Epithelial cell of esophagus (primary cell): ENCODE measurements around the gene FGF11.

Experiments
- DNase-seq: peaks from one replicate; pipeline ENCODE4 v3.0.0; 2010; ENCODE audit warnings: low read depth
- H3K4me3 ChIP-seq: 2 replicates; pipeline ENCODE4 v1.5.1; 2011; ENCODE audit warnings: mild to moderate bottlenecking, low read length, control low read depth
- TF ChIP-seq, protein P1 (sequence below): IDR thresholded peaks from 2 replicates; pipeline ENCODE4 v1.5.1; 2011; ENCODE audit warnings: low read depth, mild to moderate bottlenecking, low read length, control low read depth, inconsistent platforms; ENCODE audit not compliant: insufficient read depth; ENCODE audit errors: missing control alignments

The FGF11 gene

DNA sequence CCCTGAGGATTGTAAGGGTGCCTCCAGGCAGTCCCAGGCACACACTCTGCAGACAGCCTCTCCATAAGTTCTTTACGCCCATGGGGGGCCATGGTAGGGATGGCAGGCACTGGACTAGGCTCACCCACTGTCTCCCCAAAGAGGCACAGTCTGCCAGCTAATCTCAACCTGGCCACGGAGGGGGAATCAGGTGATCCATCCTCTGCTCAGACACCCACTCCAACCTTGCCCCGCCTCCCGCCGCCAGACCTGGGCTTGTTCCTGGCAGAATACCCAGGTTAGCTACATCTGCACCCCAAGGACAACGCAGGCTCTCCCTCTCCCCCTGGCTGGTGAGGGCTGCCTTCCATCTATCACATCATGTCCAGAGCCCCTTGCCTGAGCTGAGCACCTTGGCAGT, 30.4 kb upstream of the FGF11 start:
- DNase-seq: no peak
- H3K4me3 ChIP-seq: no peak overlapping the region
- TF ChIP-seq, protein P1, sequence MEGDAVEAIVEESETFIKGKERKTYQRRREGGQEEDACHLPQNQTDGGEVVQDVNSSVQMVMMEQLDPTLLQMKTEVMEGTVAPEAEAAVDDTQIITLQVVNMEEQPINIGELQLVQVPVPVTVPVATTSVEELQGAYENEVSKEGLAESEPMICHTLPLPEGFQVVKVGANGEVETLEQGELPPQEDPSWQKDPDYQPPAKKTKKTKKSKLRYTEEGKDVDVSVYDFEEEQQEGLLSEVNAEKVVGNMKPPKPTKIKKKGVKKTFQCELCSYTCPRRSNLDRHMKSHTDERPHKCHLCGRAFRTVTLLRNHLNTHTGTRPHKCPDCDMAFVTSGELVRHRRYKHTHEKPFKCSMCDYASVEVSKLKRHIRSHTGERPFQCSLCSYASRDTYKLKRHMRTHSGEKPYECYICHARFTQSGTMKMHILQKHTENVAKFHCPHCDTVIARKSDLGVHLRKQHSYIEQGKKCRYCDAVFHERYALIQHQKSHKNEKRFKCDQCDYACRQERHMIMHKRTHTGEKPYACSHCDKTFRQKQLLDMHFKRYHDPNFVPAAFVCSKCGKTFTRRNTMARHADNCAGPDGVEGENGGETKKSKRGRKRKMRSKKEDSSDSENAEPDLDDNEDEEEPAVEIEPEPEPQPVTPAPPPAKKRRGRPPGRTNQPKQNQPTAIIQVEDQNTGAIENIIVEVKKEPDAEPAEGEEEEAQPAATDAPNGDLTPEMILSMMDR: no peak

DNA sequence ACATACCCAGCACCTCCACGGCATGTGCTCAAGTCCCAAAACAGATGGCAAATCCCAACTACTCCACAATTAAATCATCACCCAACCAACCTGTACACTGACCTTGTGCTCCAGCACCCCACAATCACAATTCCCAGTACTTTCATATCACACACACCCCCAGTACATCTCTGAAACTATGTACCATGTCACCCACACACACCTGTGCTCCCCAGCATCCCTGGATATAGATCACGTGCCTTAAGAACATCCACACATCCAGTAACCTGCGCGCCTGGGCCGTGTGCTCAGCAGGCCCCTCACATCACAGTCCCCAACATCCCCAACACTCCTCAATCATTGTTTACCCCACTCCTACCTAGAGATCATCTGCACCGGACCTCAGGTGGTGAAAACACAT, 29.6 kb upstream of the FGF11 start:
- no peak overlapping the region for H3K4me3 ChIP-seq
- TF ChIP-seq, protein P1: no peak
- no peak for DNase-seq

DNA sequence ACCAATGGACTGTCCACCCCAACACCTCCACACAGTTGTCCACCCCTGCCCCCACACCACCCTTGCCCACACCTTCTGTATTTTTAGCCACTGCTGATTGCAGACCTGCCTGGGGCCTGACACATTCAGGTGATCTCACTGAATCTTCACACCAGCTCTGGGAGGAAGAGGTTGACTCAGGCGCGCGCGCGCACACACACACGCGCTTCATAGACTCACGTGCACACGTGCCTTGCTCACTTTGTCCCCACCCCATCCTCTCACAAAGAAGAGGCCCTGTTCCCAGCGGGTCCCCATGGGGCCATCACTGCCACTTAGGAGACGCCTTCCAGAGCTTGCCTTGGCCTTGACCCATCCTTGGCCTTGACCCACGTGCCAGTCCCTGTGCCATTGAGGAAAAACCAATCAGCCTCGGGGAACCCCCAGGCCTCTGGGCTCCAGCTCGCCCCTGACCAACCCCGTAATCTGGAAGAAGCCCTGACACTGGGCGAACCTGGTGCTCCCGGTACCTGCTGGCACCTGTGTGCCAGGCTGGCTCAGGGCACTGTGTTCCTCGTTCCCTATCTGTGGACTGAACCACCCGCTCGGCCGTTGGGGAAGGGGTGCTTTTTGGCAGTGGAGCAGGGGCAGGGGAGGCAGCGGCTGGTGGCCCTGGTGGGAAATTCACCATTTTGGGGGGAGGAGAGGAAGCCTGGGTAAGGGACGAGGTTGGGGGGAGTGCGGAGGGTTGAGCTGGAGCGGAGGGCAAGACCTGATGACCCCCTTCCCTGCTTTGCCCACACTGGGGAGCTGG, 28.5 kb upstream of the FGF11 start:
- TF ChIP-seq, protein P1: no peak

DNA sequence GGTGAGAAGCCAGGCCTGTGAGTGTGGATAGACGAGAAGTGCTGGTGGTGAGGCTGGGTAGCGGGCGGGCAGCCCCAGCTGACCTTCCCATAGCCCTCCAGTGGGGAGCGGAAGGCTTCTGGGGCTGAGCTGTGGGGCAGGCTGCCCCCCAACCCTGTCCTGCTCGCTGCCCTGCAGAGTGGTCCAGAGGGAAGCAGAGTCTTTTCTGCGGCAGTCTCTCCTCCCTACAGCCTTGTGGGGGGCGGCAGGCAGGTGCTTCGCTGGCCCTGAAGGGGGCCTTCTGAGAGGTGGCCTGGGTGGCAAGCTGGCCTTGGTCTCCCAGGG, 27.9 kb upstream of the FGF11 start:
- no peak for DNase-seq
- TF ChIP-seq, protein P1: no peak
- no peak overlapping the region for H3K4me3 ChIP-seq

More for the DNA sequence above, 28.5 kb upstream of the FGF11 start:
- no peak overlapping the region for H3K4me3 ChIP-seq
- no peak for DNase-seq

DNA sequence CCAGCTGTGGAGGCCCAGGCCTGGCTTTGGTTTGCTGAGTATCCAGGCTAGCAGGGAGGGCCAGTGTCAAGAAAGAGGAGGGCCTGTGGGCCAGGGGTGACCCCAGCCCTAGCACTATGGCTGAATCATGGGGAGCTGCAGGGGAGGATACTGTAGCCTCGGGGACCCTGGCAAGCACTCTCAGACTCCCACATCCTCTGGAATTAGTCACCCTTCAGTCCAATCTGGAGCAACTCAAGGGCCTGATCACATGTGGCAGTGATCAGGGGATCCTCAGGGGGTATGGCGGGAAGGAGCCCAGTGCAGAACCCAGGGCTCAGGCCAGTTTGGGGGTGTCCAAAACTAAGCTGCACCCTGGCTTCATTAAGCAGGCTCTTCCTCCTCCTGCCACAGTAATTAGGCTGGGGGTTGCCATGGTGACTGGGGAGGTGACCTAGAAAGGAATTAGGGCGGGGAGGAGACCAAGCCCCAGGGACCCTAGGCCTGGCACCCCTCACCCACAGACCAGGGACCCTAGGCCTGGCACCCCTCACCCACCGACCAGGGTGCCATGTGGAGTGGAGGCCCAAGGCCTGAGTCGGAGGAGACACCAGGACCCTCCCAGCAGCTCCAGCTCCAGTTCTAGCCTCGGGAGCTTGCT, 25.8 kb upstream of the FGF11 start:
- peak; percentile 35 for DNase-seq
- TF ChIP-seq, protein P1: no peak
- H3K4me3 ChIP-seq: no peak overlapping the region

DNA sequence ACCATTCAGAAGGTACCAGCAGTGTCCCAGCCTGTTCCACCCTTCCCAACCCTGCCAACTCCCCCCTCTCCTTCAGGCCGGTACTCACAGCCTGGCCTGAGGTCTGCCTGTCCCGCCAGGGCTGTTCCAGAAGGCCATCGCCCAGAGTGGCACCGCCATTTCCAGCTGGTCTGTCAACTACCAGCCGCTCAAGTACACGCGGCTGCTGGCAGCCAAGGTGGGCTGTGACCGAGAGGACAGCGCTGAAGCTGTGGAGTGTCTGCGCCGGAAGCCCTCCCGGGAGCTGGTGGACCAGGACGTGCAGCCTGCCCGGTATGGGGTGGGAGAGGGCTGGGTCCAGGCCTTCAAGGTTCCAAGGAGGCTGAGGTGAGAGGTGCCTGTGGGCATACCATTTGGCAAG, 24.5 kb upstream of the FGF11 start:
- TF ChIP-seq, protein P1: no peak
- H3K4me3 ChIP-seq: no peak overlapping the region
- no peak for DNase-seq
